Kidney (tissue), 14 donors: ENCODE results near the gene PTH. TPM values are rescaled to one million over a fixed set of nuclear protein-coding genes. Genes with fewer than 3 reads are reported as not detected.
A peak's percentile ranks its signal among the peaks of the same experiment; 100 is the strongest.

Source experiments
- DNase-seq, 5 donors: peaks; one replicate each; pipeline ENCODE4 v3.0.0-alpha.2; 2013 to 2020
- FAIRE-seq: peaks from 2 replicates; lab custom pipeline; 2012; peaks lifted over from hg19 to GRCh38; lab: Jason Lieb, UNC
- H3K27ac ChIP-seq, 2 donors: one replicate each; pipeline ENCODE4 v1.7.0; 2013; ENCODE audit warnings: low read depth in 2 of 2, low read length in 2 of 2, inconsistent platforms in 1 of 2
- H3K27me3 ChIP-seq: one replicate; pipeline ENCODE4 v1.7.1; 2013; ENCODE audit warnings: low read length, inconsistent platforms; ENCODE audit not compliant: control insufficient read depth, insufficient read depth
- H3K36me3 ChIP-seq, 3 donors: one replicate each; pipeline versions ENCODE4 v1.7.0 to v1.7.1; 2013; ENCODE audit warnings: low read length in 3 of 3, control low read depth in 1 of 3, inconsistent platforms in 1 of 3; ENCODE audit not compliant: insufficient read depth in 3 of 3, control insufficient read depth in 2 of 3
- H3K4me1 ChIP-seq, 3 donors: one replicate each; pipeline versions ENCODE4 v1.7.0 to v1.7.1; 2013; ENCODE audit warnings: low read length in 3 of 3, inconsistent platforms in 1 of 3, low read depth in 1 of 3; ENCODE audit not compliant: control insufficient read depth in 2 of 3, insufficient read depth in 2 of 3
- H3K4me3 ChIP-seq, 3 donors: one replicate each; pipeline versions ENCODE4 v1.7.0 to v1.8.1; 2013; ENCODE audit warnings: low read length in 3 of 3, control low read depth in 1 of 3, inconsistent platforms in 1 of 3
- H3K9ac ChIP-seq, 3 donors: one replicate each; pipeline versions ENCODE4 v1.7.0 to v1.7.1; 2013; ENCODE audit warnings: low read length in 3 of 3, control low read depth in 1 of 3, inconsistent platforms in 1 of 3
- H3K9me3 ChIP-seq, 3 donors: one replicate each; pipeline versions ENCODE4 v1.7.0 to v1.7.1; 2013; ENCODE audit warnings: low read length in 3 of 3, control low read depth in 1 of 3, inconsistent platforms in 1 of 3; ENCODE audit not compliant: control insufficient read depth in 2 of 3, insufficient read depth in 1 of 3
- CTCF ChIP-seq: IDR thresholded peaks from 3 replicates; pipeline ENCODE4 v1.5.1; 2012; ENCODE audit warnings: mild to moderate bottlenecking, moderate library complexity, borderline replicate concordance; ENCODE audit not compliant: insufficient read depth; ENCODE audit errors: extremely low read depth
- intact Hi-C: fragments of 100-400 bp; cut with DNase I; formaldehyde crosslinking; loops from one replicate; pipeline ENCODE4 v1.11.1; 2022
- polyA plus RNA-seq: library from polyadenylated mRNA; stranded (reverse); fragments of 350-450 nt; fragmentation: Illumina TruSeq; extraction: RNeasy Lipid Tissue Mini Kit (QIAGEN cat#74804); gene quantifications from one replicate; pipeline ENCODE4 v1.2.3, GENCODE V29; 2014; ENCODE audit warnings: low read depth, low replicate concordance; ENCODE audit not compliant: insufficient read depth
- total RNA-seq: library from RNA; stranded (reverse); fragmentation: NEBNext Ultra II Directional; extraction: Animal tissue kit (Norgen Biotek cat#: 25700); gene quantifications from one replicate; pipeline ENCODE4 v1.2.1, GENCODE V29; 2021
- donor health status: control.
- donor health status: control.
- donor health status: control.
- donor health status: control.
- donor health status: control.
- donor health status: DM: yes; HTN: yes; CAD: no.
- donor health status: Normal renal cell carcinoma (clear cell type).

PTH gene
- total and polyA plus RNA-seq, 2 donors from 2014 or later, result not detected

GRCh38 chr11:13468750-13469149 is 27.0 kb downstream of the PTH start:
- intact Hi-C loops, result no loop called here
- Histone ChIP-seq H3K36me3 (no peaks in the 10 kb centered on the region), H3K27ac (no peak overlapping the region), H3K4me1 (peaks cover 0 to 3% (median 2%) of the 10 kb centered on the region in 3 donors), H3K9me3 (no peaks in the 10 kb centered on the region), H3K27me3 (no peaks in the 10 kb centered on the region), H3K4me3 (no peak overlapping the region), H3K9ac (no peak overlapping the region)
- FAIRE-seq, result no peak
- DNase-seq, result no peak
- TF ChIP-seq CTCF, result no peak

GRCh38 chr11:13465909-13466371 is 29.9 kb downstream of the PTH start:
- DNase-seq (peak in 3 of 5 donors; percentile 21 to 50 (median 41)), FAIRE-seq (peak; percentile 3)
- H3K9ac ChIP-seq, result no peak overlapping the region
- no peak overlapping the region for H3K4me3 ChIP-seq
- peak; percentile 34 for TF ChIP-seq CTCF
- intact Hi-C loops, result no loop called here
- H3K27ac ChIP-seq, result no peak overlapping the region
- H3K27me3 ChIP-seq, result no peaks in the 10 kb centered on the region
- no peaks in the 10 kb centered on the region for H3K36me3 ChIP-seq
- H3K4me1 ChIP-seq, result peaks cover 3 to 6% (median 5%) of the 10 kb centered on the region in 3 donors
- no peaks in the 10 kb centered on the region for H3K9me3 ChIP-seq

GRCh38 chr11:13463779-13464290 is 32.0 kb downstream of the PTH start:
- FAIRE-seq (no peak), DNase-seq (no peak)
- Histone ChIP-seq H3K9ac (peak overlapping the region; percentile 15 to 89 (median 77)), H3K4me3 (peak overlapping the region; percentile 90 to 92 (median 91)), H3K9me3 (no peaks in the 10 kb centered on the region), H3K4me1 (peaks cover 3 to 6% (median 5%) of the 10 kb centered on the region in 3 donors), H3K27me3 (no peaks in the 10 kb centered on the region), H3K27ac (peak overlapping the region; percentile 65 to 75), H3K36me3 (no peaks in the 10 kb centered on the region)
- no peak for TF ChIP-seq CTCF
- intact Hi-C loops, result no loop called here
